Trophoblast cell (in vitro differentiated cells and primary cell): ENCODE measurements around the gene WSB2.

Source experiments
- DNase-seq, 2 donors: peaks; one replicate each; pipeline ENCODE4 v3.0.0-alpha.2; 2016
- H2AFZ ChIP-seq: 2 replicates; pipeline ENCODE4 v1.6.1; 2013; ENCODE audit warnings: low read length, moderate library complexity, mild to moderate bottlenecking; ENCODE audit not compliant: insufficient read depth, poor library complexity
- H2AK5ac ChIP-seq: 2 replicates; pipeline ENCODE4 v1.6.1; 2013; ENCODE audit warnings: mild to moderate bottlenecking, low read length
- H2BK120ac ChIP-seq: 2 replicates; pipeline ENCODE4 v1.6.1; 2013; ENCODE audit warnings: low read length, mild to moderate bottlenecking, moderate library complexity; ENCODE audit not compliant: insufficient read depth, poor library complexity
- H2BK12ac ChIP-seq: 2 replicates; pipeline ENCODE4 v1.6.1; 2013; ENCODE audit warnings: mild to moderate bottlenecking, low read length, moderate library complexity
- H2BK5ac ChIP-seq: 2 replicates; pipeline ENCODE4 v1.6.1; 2013; ENCODE audit warnings: low read length, low read depth, moderate library complexity, mild to moderate bottlenecking; ENCODE audit not compliant: poor library complexity
- H3K14ac ChIP-seq: 2 replicates; pipeline ENCODE4 v1.6.1; 2013; ENCODE audit warnings: mild to moderate bottlenecking, low read length
- H3K18ac ChIP-seq: 2 replicates; pipeline ENCODE4 v1.6.1; 2013; ENCODE audit warnings: mild to moderate bottlenecking, low read length
- H3K23ac ChIP-seq: 2 replicates; pipeline ENCODE4 v1.6.1; 2013; ENCODE audit warnings: low read length
- H3K27ac ChIP-seq: 2 replicates; pipeline ENCODE4 v1.5.1; 2013; ENCODE audit warnings: low read depth, mild to moderate bottlenecking, inconsistent platforms, low read length, moderate library complexity
- H3K27me3 ChIP-seq: 2 replicates; pipeline ENCODE4 v1.6.1; 2013; ENCODE audit warnings: inconsistent platforms, mild to moderate bottlenecking, low read length, moderate library complexity; ENCODE audit not compliant: insufficient read depth
- H3K36me3 ChIP-seq, 2 experiments: 1 replicate in 1 of 2; 2 replicates in 1 of 2; pipeline ENCODE4 v1.6.1; 2013; ENCODE audit warnings: low read length in 2 of 2, mild to moderate bottlenecking in 2 of 2, moderate library complexity in 1 of 2; ENCODE audit not compliant: insufficient read depth in 2 of 2, control insufficient read depth in 1 of 2
- H3K4ac ChIP-seq: 2 replicates; pipeline ENCODE4 v1.6.1; 2013; ENCODE audit warnings: low read depth, mild to moderate bottlenecking, low read length, moderate library complexity
- H3K4me1 ChIP-seq, 2 experiments: 1 replicate in 1 of 2; 2 replicates in 1 of 2; pipeline ENCODE4 v1.6.1; 2013; ENCODE audit warnings: low read length in 2 of 2, mild to moderate bottlenecking in 2 of 2, moderate library complexity in 1 of 2; ENCODE audit not compliant: insufficient read depth in 2 of 2, control insufficient read depth in 1 of 2
- H3K4me2 ChIP-seq: 2 replicates; pipeline ENCODE4 v1.6.1; 2013; ENCODE audit warnings: inconsistent platforms, mild to moderate bottlenecking, low read length, moderate library complexity
- H3K4me3 ChIP-seq: 2 replicates; pipeline ENCODE4 v1.5.1; 2013; ENCODE audit warnings: mild to moderate bottlenecking, low read depth, low read length, inconsistent platforms
- H3K79me1 ChIP-seq: one replicate; pipeline ENCODE4 v1.6.1; 2013; ENCODE audit warnings: low read length
- H3K79me2 ChIP-seq: 2 replicates; pipeline ENCODE4 v1.6.1; 2013; ENCODE audit warnings: low read length, mild to moderate bottlenecking; ENCODE audit not compliant: control insufficient read depth, insufficient read depth, poor library complexity
- H3K9ac ChIP-seq: 2 replicates; pipeline ENCODE4 v1.6.1; 2013; ENCODE audit warnings: mild to moderate bottlenecking, low read length
- H3K9me3 ChIP-seq: 2 replicates; pipeline ENCODE4 v1.6.1; 2013; ENCODE audit warnings: low read depth, mild to moderate bottlenecking, control low read depth, inconsistent platforms, low read length; ENCODE audit not compliant: insufficient read depth
- H4K12ac ChIP-seq: 2 replicates; pipeline ENCODE4 v1.6.1; 2013; ENCODE audit warnings: low read depth, mild to moderate bottlenecking, low read length, moderate library complexity
- H4K8ac ChIP-seq: 2 replicates; pipeline ENCODE4 v1.6.1; 2013; ENCODE audit warnings: low read depth, mild to moderate bottlenecking, low read length, moderate library complexity
- H4K91ac ChIP-seq: one replicate; pipeline ENCODE4 v1.6.1; 2013; ENCODE audit warnings: low read depth, mild to moderate bottlenecking, low read length, moderate library complexity
- WGBS: extraction: QIAGEN DNeasy Blood & Tissue Kit; methylation state at CpG from one replicate; pipeline ENCODE4 v1.1.7; 2013; ENCODE audit warnings: missing lambda C conversion rate; ENCODE audit not compliant: insufficient read length, insufficient coverage; ENCODE audit errors: extremely low coverage; 5-methylcytosine and 5-hydroxymethylcytosine counted together

The WSB2 gene

GRCh38 chr12:118070650-118071049, 9.7 kb upstream of the WSB2 start:
- no peak overlapping the region for H3K9ac ChIP-seq
- no peak overlapping the region for H2AFZ ChIP-seq
- H2BK12ac ChIP-seq, result no peak overlapping the region
- WGBS, result no CpG with 5 or more reads among the region's 3 CpGs
- H3K14ac ChIP-seq, result no peak overlapping the region
- H4K91ac ChIP-seq, result no peak overlapping the region
- H3K4me1 ChIP-seq, result no peaks in the 10 kb centered on the region
- no peak overlapping the region for H2BK5ac ChIP-seq
- no peak overlapping the region for H4K8ac ChIP-seq
- no peak overlapping the region for H2AK5ac ChIP-seq
- H3K79me1 ChIP-seq, result no peaks in the 10 kb centered on the region
- H3K36me3 ChIP-seq, result peaks cover 0 to 4% of the 10 kb centered on the region in 2 experiments
- H3K4ac ChIP-seq, result no peak overlapping the region
- no peak overlapping the region for H3K18ac ChIP-seq
- no peak overlapping the region for H3K27ac ChIP-seq
- H4K12ac ChIP-seq, result no peak overlapping the region
- no peaks in the 10 kb centered on the region for H3K27me3 ChIP-seq
- H3K23ac ChIP-seq, result no peak overlapping the region
- no peak overlapping the region for H3K4me2 ChIP-seq
- H3K4me3 ChIP-seq, result no peak overlapping the region
- H2BK120ac ChIP-seq, result no peak overlapping the region
- no peaks in the 10 kb centered on the region for H3K9me3 ChIP-seq
- H3K79me2 ChIP-seq, result no peaks in the 10 kb centered on the region
- DNase-seq, result no peak

GRCh38 chr12:118068445-118068844, 7.5 kb upstream of the WSB2 start:
- whole genome bisulfite sequencing, result no CpG with 5 or more reads among the region's 2 CpGs
- no peak overlapping the region for H2BK120ac ChIP-seq

GRCh38 chr12:118065380-118065779, 4.4 kb upstream of the WSB2 start:
- Histone ChIP-seq H3K4me2 (no peak overlapping the region), H3K9ac (no peak overlapping the region), H3K36me3 (no peaks in the 10 kb centered on the region), H3K4me1 (peaks cover 6 to 7% of the 10 kb centered on the region in 2 experiments), H4K8ac (no peak overlapping the region), H3K14ac (no peak overlapping the region), H3K18ac (no peak overlapping the region), H2BK120ac (no peak overlapping the region), H2AK5ac (no peak overlapping the region), H2BK5ac (no peak overlapping the region), H4K91ac (no peak overlapping the region), H3K4ac (no peak overlapping the region), H3K23ac (no peak overlapping the region), H2BK12ac (no peak overlapping the region), H2AFZ (no peak overlapping the region), H3K9me3 (no peaks in the 10 kb centered on the region), H3K4me3 (no peak overlapping the region), H3K27ac (no peak overlapping the region), H3K79me1 (peaks cover 17% of the 10 kb centered on the region), H3K79me2 (peaks cover 11% of the 10 kb centered on the region), H3K27me3 (no peaks in the 10 kb centered on the region), H4K12ac (no peak overlapping the region)
- WGBS, result no CpG with 5 or more reads among the region's 1 CpG
- no peak for DNase-seq

More at GRCh38 chr12:118068445-118068844, 7.5 kb upstream of the WSB2 start:
- Histone ChIP-seq H4K8ac (no peak overlapping the region), H4K12ac (no peak overlapping the region), H3K79me2 (no peaks in the 10 kb centered on the region), H3K14ac (no peak overlapping the region), H3K4me2 (no peak overlapping the region), H3K23ac (no peak overlapping the region), H3K9me3 (no peaks in the 10 kb centered on the region), H3K4me3 (no peak overlapping the region), H2AK5ac (no peak overlapping the region), H3K27ac (no peak overlapping the region), H3K18ac (no peak overlapping the region), H3K79me1 (no peaks in the 10 kb centered on the region), H4K91ac (no peak overlapping the region), H3K9ac (no peak overlapping the region), H3K36me3 (peaks cover 0 to under 1% of the 10 kb centered on the region in 2 experiments), H2BK12ac (no peak overlapping the region), H2BK5ac (no peak overlapping the region), H3K4me1 (no peaks in the 10 kb centered on the region), H3K4ac (no peak overlapping the region), H3K27me3 (no peaks in the 10 kb centered on the region), H2AFZ (no peak overlapping the region)
- no peak for DNase-seq

GRCh38 chr12:118064608-118065007, 3.6 kb upstream of the WSB2 start:
- Histone ChIP-seq H3K9me3 (no peaks in the 10 kb centered on the region), H3K9ac (no peak overlapping the region), H4K8ac (no peak overlapping the region), H2AK5ac (no peak overlapping the region), H3K27ac (no peak overlapping the region), H2BK12ac (no peak overlapping the region), H3K27me3 (no peaks in the 10 kb centered on the region), H2AFZ (no peak overlapping the region), H4K91ac (no peak overlapping the region), H2BK120ac (no peak overlapping the region), H3K4me3 (no peak overlapping the region), H3K79me2 (peaks cover 15% of the 10 kb centered on the region), H3K23ac (no peak overlapping the region), H3K4me1 (peaks cover 6 to 13% of the 10 kb centered on the region in 2 experiments), H3K18ac (no peak overlapping the region), H3K79me1 (peaks cover 20% of the 10 kb centered on the region), H3K4ac (no peak overlapping the region), H3K36me3 (no peaks in the 10 kb centered on the region), H4K12ac (no peak overlapping the region), H2BK5ac (no peak overlapping the region), H3K14ac (no peak overlapping the region), H3K4me2 (no peak overlapping the region)
- DNase-seq, result no peak
- no CpG with 5 or more reads among the region's 2 CpGs for WGBS
